HepG2 (cell line): Measurements from ENCODE around the gene MARK2. TPM values are rescaled to one million over a fixed set of nuclear protein-coding genes. Genes with fewer than 3 reads are reported as not detected.

Experiments used
- ATAC-seq: fragments of 200-7000 bp; cut with Tn5 transposase; 3 replicates; pipeline ENCODE4 v1.9.1; 2020; ENCODE audit warnings: mild to moderate bottlenecking, moderate library complexity
- BruUV-seq: library from RNA; stranded (reverse); fragments of 400-500 nt; replicated peaks from 2 replicates; lab custom pipeline; 2021; lab: Mats Ljungman, UMichigan
- CTCF ChIA-PET: fragments of 300-600 bp; formaldehyde crosslinking; extraction: SDS; loops from one replicate; lab custom pipeline; 2021; ENCODE audit warnings: low total read pairs, inconsistent platforms, low intra/inter-chr PET ratio; lab: Yijun Ruan, JAX
- POLR2A ChIA-PET: fragments of 350-600 bp; sonication (Branson Sonifier 250); formaldehyde crosslinking; loops from one replicate; lab custom pipeline; 2020; ENCODE audit warnings: antibody characterized with exemption, inconsistent platforms; lab: Yijun Ruan, JAX
- DNase-seq: peaks from one replicate; pipeline ENCODE4 v3.0.0-alpha.2; 2015; ENCODE audit warnings: low spot score
- FAIRE-seq: peaks from 3 replicates; lab custom pipeline; 2011; peaks lifted over from hg19 to GRCh38; lab: Jason Lieb, UNC
- H2AFZ ChIP-seq: one replicate; pipeline ENCODE4 v1.6.1; 2011; ENCODE audit warnings: low read length, inconsistent platforms
- H3K27ac ChIP-seq: fragments of 300-600 bp; 3 replicates; pipeline ENCODE4 v1.8.0; 2011; ENCODE audit warnings: mixed run types, mild to moderate bottlenecking, mixed read lengths, low read length, inconsistent platforms; ENCODE audit not compliant: insufficient read depth; ENCODE audit errors: extremely low read length
- H3K27me3 ChIP-seq, 2 experiments: fragments of 200-600 bp in 1 of 2; 2 replicates in 1 of 2; 3 replicates in 1 of 2; pipeline versions ENCODE4 v1.6.0 to v1.8.0; 2011; ENCODE audit warnings: low read length in 2 of 2, mild to moderate bottlenecking in 2 of 2, moderate library complexity in 2 of 2, inconsistent platforms in 1 of 2; ENCODE audit not compliant: insufficient read depth in 2 of 2, control insufficient read depth in 1 of 2
- H3K36me3 ChIP-seq, 2 experiments: fragments of 200-600 bp in 1 of 2; replicated peaks in 1 of 2; 2 replicates in 1 of 2; 3 replicates in 1 of 2; pipeline versions ENCODE4 v1.5.1 to v1.8.0; 2011; ENCODE audit warnings: low read length in 2 of 2, inconsistent platforms in 1 of 2; ENCODE audit not compliant: insufficient read depth in 2 of 2, control insufficient read depth in 1 of 2
- H3K4me1 ChIP-seq: 2 replicates; pipeline ENCODE4 v1.5.1; 2012; ENCODE audit warnings: low read length, inconsistent platforms; ENCODE audit not compliant: insufficient read depth
- H3K4me2 ChIP-seq: 2 replicates; pipeline ENCODE4 v1.6.0; 2011; ENCODE audit warnings: low read depth, low read length, inconsistent platforms
- H3K4me3 ChIP-seq, 3 experiments: fragments of 200-600 bp in 1 of 3; sonication (generic), shearing (Covaris generic) in 1 of 3; replicated peaks in 1 of 3; 2 replicates each; pipeline ENCODE4 v1.5.1; 2011 to 2016; ENCODE audit warnings: low read length in 3 of 3, inconsistent platforms in 2 of 3, low read depth in 2 of 3, mild to moderate bottlenecking in 2 of 3, control low read depth in 1 of 3, mixed read lengths in 1 of 3; ENCODE audit not compliant: insufficient read depth in 1 of 3
- H3K79me2 ChIP-seq: one replicate; pipeline ENCODE4 v1.6.1; 2011; ENCODE audit warnings: low read length, inconsistent platforms; ENCODE audit not compliant: insufficient read depth
- H3K9ac ChIP-seq: 2 replicates; pipeline ENCODE4 v1.6.0; 2011; ENCODE audit warnings: mild to moderate bottlenecking, low read depth, low read length, inconsistent platforms; ENCODE audit not compliant: insufficient read depth
- H3K9me3 ChIP-seq: 2 replicates; pipeline ENCODE4 v1.5.1; 2012; ENCODE audit warnings: mild to moderate bottlenecking, low read length
- H4K20me1 ChIP-seq: 2 replicates; pipeline ENCODE4 v1.6.0; 2011; ENCODE audit warnings: inconsistent platforms, mild to moderate bottlenecking, low read length, moderate library complexity; ENCODE audit not compliant: insufficient read depth
- ATF6 ChIP-seq: sonication (generic); formaldehyde crosslinking; conservative IDR thresholded peaks from 2 replicates; pipeline ENCODE4 v1.4.0; 2020; ENCODE audit warnings: missing genetic modification reagents
- ZNF605 ChIP-seq: sonication (generic); formaldehyde crosslinking; IDR thresholded peaks from 2 replicates; pipeline ENCODE4 v1.8.0; 2022; ENCODE audit warnings: mild to moderate bottlenecking, missing genetic modification reagents
- ZNF737 ChIP-seq: sonication (generic); formaldehyde crosslinking; IDR thresholded peaks from 2 replicates; pipeline ENCODE4 v1.5.0; 2020; ENCODE audit warnings: missing genetic modification reagents, mild to moderate bottlenecking, borderline replicate concordance
- WGBS: methylation state at CpG from one replicate; pipeline ENCODE4 v1.1.6; 2017; ENCODE audit warnings: low lambda C conversion rate; 5-methylcytosine and 5-hydroxymethylcytosine counted together
- in situ Hi-C: cut with HindIII; loops from 2 replicates; pipeline ENCODE4 v1.10.0; 2017; ENCODE audit warnings: low pct_unique_long_range_greater_than_20kb; ENCODE audit not compliant: extremely low pct_ligation_motif_present
- intact Hi-C: fragments of 100-400 bp; cut with micrococcal nuclease; formaldehyde crosslinking; loops from one replicate; pipeline ENCODE4 v1.10.0; 2022; ENCODE audit not compliant: unreplicated experiment
- polyA plus RNA-seq, 8 experiments: library from polyadenylated mRNA; depleted of rRNA in 3 of 8; stranded (reverse) in 7 of 8; unstranded in 1 of 8; fragments of >200 nt; fragmentation: Illumina TruSeq in 4 of 8; extraction: Trizol in 4 of 8; gene quantifications; 2 replicates each; pipeline versions ENCODE4 v1.2.1 to v1.2.3, GENCODE V29; 2011 to 2016; ENCODE audit warnings: low read depth in 4 of 8, missing spikeins in 1 of 8, mixed read lengths in 1 of 8; ENCODE audit not compliant: insufficient read depth in 1 of 8
- total RNA-seq, 5 experiments: library from RNA; depleted of rRNA; stranded (reverse); fragments of >200 nt; fragmentation: Illumina TruSeq; extraction: Trizol; gene quantifications; 2 replicates each; pipeline ENCODE4 v1.2.3, GENCODE V29; 2016; ENCODE audit warnings: low read depth in 1 of 5
- TF ChIP-seq, protein P1 (sequence below): IDR thresholded peaks from 2 replicates; pipeline ENCODE4 v1.6.1; 2018; ENCODE audit warnings: missing genetic modification reagents, mild to moderate bottlenecking, missing compliant biosample characterization

MARK2 gene
- total and polyA plus RNA-seq, 2 of the 13 experiments (the other 11 are each of a cell fraction or from before 2014, with no cell fraction given), result 13.5 to 13.9 TPM

GRCh38 chr11:63844836-63845235 lies 5.9 kb downstream of the MARK2 start:
- peaks cover 72% of the 10 kb centered on the region for H3K79me2 ChIP-seq
- intact Hi-C loops (no loop called here), in situ Hi-C loops (no loop called here)
- H3K9me3 ChIP-seq, result no peaks in the 10 kb centered on the region
- BruUV-seq, result no TSS peak
- H3K36me3 ChIP-seq, result peaks cover 1 to 19% of the 10 kb centered on the region in 2 experiments; a peak in 3 of 5 replicates
- TF ChIP-seq, protein P1, sequence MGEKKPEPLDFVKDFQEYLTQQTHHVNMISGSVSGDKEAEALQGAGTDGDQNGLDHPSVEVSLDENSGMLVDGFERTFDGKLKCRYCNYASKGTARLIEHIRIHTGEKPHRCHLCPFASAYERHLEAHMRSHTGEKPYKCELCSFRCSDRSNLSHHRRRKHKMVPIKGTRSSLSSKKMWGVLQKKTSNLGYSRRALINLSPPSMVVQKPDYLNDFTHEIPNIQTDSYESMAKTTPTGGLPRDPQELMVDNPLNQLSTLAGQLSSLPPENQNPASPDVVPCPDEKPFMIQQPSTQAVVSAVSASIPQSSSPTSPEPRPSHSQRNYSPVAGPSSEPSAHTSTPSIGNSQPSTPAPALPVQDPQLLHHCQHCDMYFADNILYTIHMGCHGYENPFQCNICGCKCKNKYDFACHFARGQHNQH (CRISPR knock-in tag), result no peak
- TF ChIP-seq ZNF737 (CRISPR knock-in tag), result no peak
- TF ChIP-seq ZNF605 (CRISPR knock-in tag), result no peak
- no peak for TF ChIP-seq ATF6 (CRISPR knock-in tag)
- ChIA-PET POLR2A (interaction anchor here (0.7 kb wide), 1 partner anchor 35 kb away, joined by 3 read pairs; no protein-coding TSS in a partner anchor), CTCF (no interaction called here)
- no peaks in the 10 kb centered on the region; a peak in 1 of 5 replicates for H3K27me3 ChIP-seq
- H3K4me2 ChIP-seq, result no peak overlapping the region
- H3K27ac ChIP-seq, result no peak overlapping the region
- ATAC-seq (no peak), FAIRE-seq (no peak), DNase-seq (no peak)
- H4K20me1 ChIP-seq, result peaks cover 14% of the 10 kb centered on the region; the same call in 1 of the 2 replicates
- H3K9ac ChIP-seq, result no peak overlapping the region
- H3K4me1 ChIP-seq, result peaks cover 72% of the 10 kb centered on the region
- H3K4me3 ChIP-seq, result no peak overlapping the region
- WGBS, result 98% methylated on average over 4 of the region's 4 CpGs
- H2AFZ ChIP-seq, result no peak overlapping the region
